Measurements from ENCODE around the gene BTBD9.

BTBD9 gene

DNA sequence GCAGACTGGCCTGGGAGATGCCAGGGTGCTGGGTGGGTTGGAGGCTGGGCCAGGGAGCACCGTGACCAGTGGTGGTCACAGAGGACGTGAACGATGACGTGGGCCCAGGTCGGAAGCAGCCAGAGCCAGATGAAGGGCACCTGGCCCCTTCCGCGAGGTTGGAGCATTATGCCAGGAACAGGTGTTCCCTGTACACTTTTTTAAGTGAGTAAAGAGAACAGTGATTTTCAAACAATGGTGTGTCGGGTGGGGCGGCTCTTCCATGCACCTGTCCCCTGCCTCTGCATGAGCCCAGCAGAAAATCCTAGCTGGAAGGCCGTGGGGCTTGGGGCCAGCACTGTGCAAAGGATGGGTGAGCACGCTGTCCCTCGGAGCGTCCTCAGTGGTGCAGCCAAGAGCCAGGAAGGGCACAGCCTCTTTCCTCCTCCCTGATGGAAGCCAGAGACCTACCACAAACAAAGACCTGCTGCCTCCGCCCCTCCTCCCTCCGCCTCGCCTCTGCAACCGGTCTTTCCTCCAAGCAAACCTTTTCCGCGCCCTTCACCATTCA, 469.7 kb downstream of the BTBD9 start:
- no peak for DNase-seq

DNA sequence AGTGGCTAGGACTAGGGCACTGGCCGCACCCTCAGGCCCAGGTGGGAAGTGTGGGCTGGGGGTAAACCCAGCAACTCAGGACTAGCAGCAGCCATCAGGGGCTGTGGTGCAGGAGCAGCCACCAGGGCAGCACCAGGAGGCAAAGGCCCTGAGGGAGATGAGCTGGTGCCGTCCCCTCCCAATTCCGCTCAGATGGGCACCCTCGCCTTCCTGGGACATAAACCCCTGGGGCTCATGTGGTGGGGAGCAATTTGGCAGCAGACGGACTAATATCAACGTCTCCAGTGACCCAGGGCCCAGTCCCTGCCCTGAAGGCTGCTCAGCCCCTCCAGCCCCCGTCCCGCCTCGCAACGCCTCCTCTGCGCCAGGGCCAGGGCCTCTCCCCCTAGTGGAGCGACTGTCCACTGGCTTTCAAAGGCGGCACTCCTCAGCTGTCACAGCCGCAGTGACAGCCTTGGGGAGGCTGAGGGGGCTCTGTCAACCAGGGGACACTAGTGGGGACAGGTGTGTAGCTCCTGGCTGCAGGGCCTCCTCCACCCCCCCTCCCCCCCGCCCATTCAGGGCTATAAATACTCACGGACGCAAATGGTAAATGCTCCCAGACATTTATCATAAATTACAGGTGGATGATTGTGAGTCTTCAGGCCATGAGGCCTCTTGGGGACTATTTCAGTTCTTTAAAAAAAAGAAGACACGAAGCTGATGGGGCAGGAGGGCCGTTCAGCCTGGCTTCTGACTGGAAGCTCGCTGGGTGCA, 470.3 kb downstream of the BTBD9 start:
- no peak for DNase-seq

DNA sequence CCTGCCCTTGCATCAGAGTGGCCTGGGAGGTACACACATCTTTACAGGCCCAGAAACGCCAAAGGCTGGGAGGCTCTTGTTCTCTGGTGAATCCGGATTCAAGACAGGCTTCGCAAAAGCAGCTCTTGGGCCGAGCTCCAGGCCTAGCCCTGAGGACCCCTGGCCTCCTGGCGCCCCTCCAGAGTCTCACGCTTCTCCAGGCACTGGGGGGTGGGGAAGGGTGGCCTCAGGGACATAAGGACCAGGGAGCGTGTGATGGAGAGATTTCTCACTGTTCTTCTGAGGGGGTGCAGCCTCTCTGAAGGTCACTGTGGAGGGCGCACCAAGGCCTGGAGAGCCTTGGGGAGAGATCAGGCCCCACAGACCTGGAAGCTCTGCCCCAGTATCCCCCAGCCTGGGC, 471.0 kb downstream of the BTBD9 start:
- no peak for DNase-seq

DNA sequence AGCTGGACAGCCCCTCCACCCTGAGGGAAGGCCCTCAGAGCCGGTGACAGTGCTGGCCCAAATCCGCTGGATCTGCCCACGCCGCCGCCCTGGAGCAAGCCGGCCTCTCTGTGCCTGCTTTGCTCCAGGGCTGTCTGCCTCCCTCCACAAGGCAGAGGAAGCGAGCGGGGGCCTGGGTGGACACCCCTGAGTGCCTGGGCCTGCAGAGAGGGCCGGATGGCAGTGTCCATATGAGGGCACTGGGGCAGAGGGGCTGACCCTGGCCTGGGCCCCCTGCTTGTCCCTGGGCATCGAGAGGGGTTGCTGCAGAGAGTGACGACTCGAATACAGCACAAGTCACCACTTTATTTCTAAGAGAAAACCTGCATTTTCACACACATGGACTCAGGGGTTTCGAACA, 471.6 kb downstream of the BTBD9 start:
- no peak for DNase-seq

DNA sequence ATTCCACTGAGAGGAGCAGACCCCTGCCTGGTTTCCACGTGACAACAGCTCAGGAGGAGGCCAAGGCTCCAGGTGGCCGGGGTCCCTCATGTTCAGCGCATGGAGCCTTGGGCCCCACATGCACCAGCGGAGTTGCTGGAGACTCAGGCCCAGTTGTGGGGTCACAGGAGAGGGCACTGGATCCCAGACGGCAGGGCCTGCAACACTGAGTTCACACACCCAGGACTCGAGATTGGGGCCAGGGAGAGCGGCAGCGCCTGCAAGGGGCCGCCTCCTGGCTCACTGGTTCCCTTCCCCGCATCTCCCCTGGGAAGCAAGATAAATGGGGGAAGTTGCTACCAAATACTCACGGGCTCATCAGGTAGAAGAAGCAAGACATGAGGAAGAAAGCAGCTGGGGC, 472.1 kb downstream of the BTBD9 start:
- DNase-seq, result no peak

- no peak for DNase-seq
Measured at GRCh38 chr6:38166411-38167240, 473.1 kb downstream of the BTBD9 start.

- no peak for DNase-seq
Measured at GRCh38 chr6:38164671-38165108, 475.0 kb downstream of the BTBD9 start.

DNA sequence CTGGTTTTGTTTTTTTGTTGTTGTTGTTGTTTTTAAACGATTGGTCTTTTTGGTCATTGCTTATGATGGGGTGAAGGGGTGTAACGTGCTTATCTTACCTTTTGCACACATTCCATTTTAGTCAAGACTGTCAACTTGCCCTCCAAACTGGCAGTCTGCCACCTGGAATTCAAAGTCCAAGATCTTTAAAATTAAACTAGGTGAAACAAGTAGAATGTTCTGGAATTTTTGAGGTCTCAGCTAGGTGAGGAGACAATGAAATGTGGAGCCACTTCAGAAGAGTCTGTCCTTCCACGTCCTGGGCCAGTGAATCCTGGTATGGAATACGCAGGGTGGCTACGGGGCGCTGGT, 475.6 kb downstream of the BTBD9 start:
- DNase-seq, result no peak

DNA sequence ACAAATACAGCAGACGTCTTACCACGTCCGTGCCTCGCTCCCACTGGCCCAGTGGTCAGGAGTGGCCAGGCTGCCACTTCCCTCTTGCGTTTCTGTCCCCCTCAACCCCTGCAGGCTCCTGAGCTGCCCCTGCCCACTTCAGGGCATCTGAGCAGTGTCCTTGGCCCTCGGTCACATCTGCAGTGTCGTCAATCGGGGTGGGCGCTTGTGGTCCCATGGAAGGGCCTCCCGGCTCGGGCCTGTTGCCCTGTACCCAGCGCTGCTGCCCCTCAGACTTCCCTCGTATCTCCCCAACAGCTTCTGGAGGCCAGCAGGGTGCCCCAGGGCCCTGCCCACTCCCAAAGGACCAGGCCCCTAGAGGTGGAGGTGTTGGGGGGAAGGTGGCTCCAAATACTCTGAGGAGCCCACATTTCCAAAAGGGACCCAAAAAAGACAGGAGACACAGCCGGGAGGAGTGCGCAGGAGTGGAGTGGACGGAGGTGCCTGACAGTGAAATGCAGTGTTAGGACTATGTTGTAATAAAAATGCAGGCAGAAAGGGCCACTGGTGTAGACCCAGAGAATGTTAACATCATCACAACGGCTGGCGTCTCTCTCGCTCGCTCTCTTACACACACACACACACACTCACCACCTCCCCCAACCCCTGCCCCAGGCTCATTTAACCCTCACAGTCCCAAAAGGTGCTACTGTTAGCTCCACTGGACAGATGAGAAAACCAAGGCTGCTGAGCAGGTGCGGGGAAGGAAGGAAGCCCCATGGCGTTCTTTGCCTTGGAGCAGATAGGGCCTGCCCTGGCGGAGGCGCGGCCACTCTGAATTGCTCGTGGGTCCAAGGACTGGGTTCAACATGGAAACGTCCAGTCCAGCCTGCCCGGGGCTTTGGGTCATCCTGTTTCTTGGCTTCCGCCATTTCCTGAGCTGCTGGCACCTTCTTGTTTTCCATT, 476.3 kb downstream of the BTBD9 start:
- DNase-seq, result no peak

DNA sequence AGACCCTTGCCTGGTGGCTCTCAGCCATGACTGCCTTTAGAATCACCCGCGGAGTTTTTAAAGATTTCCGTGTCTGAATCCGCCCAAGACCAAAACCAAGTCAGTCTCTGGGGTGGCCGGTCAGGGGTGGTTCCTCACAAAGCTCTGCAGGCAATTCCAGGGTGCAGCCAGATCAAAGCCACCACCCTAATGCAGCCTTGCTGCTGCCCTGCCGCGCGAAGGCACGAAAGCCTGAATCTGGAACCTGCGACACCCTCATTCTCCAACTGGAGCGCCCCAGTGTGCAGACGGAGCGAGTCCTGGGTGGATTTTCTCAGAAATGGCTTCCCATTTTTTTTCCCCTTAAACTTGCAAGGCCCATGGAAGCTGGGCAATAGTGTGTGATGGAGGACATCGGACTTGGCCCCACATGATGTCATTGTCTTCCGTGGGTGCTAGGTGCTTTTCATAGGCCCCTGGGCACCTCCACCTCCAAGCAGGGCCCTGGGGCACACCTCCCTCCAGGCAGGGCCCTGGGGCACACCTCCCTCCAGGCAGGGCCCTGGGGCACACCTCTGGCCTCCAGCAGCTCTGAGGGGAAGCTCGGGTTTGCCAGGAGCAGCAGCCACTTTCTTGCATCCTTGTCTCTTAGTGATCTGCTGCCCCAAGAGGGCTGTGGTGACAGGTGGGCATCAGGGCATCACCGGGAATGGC, 477.1 kb downstream of the BTBD9 start:
- no peak for DNase-seq

- DNase-seq, result no peak
Measured at GRCh38 chr6:38161754-38162492, 477.8 kb downstream of the BTBD9 start.

DNA sequence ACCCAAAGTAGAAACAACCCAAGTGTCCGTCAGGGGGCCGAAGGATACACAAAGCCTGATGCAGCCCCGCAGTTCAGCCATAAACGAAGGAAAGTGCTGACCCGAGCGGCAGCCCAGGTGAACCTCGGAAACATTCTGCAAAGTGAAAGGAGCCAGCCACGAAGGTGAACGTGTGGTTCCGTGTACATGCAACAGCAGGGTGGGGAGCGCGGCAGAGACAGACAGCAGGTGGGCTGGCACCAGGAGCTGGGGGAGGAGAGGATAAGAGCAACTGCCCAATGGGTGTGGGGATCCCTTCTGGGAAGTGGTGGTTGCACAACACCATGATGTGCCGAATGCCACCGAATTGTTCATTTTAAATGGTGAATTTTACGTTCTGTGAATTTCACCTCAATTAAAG, 478.4 kb downstream of the BTBD9 start:
- DNase-seq, result no peak

DNA sequence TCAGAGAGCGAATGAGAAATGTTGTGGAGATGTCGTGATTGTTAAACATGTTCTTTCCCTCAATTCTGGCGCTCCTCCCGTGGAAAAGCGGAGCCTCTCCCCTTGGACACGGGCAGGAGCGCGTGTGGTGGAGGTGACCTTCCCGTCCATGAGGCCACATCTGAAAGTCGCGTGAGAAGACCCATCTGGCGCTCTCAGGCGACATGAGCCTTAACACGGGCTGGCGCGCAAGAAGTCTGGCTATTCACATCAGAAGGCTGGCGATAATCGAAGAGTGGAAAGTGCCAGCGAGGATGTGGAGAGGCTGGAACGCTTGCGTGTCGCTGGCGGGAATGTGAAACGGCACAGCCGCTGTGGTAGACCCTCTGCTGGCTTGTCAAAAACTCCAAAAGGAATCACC, 478.9 kb downstream of the BTBD9 start:
- no peak for DNase-seq

DNA sequence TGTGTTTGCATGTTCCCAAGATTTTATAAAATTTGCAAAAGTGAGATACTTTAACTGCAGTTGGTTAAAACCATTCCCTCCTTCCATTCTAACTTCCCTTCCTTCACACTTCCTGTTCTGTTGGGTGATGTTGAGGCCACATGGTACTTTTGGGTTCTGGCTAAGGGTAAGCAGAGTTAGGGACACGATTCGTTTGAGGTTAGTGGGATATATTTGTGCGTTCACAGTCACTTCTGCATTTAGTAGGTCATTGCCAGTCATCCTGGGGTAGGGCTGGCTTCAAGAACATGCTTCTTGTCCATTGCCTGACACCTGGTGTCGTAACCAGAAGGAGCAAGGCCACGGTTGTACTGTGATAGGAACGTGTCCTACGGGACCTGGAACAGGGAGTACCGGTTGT, 480.1 kb downstream of the BTBD9 start:
- DNase-seq, result no peak

GRCh38 chr6:38158762-38159350, 480.9 kb downstream of the BTBD9 start:
- no peak for DNase-seq

DNA sequence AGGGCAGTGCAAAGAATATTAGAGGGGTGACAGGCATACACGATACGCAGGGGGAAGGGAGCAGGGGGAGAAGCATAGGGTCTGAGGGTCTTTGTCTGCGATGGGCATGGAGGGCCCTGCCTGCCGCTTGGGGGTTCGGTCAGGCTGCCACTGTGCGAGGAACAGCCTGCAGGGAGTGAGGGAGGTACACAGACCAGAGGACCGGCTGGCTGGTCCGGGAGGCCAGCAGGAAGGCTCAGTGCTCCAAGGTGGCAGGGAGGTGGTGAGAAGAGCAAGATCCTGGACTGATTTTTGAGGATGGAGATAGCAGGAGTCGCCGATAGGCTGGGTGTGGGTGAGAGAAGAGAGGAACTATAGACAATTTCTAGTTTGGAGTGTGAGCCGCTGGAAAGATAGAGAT, 481.8 kb downstream of the BTBD9 start:
- no peak for DNase-seq

- no peak for DNase-seq
Measured at GRCh38 chr6:38156818-38157565, 482.7 kb downstream of the BTBD9 start.

GRCh38 chr6:38155621-38156204, 484.0 kb downstream of the BTBD9 start:
- no peak for DNase-seq

DNA sequence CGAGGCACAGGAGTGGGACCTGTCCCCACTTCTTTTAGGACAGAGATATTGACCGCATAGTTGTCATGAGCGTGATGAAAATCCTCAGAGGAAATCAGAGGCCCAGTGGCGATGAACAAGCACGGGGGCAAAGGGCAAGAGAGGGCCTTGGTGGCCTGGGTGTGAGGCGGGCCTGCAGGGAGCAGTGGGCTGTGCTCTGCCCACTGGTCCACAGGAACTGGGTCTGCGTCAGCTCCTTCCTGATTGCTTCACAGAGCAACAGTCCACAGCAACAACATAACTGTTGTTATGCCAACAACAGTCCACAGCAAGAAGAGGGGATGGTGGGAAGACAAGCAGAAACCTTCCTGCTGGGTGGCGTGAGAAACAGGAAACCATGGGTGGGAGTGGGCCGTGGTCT, 484.6 kb downstream of the BTBD9 start:
- DNase-seq, result no peak

DNA sequence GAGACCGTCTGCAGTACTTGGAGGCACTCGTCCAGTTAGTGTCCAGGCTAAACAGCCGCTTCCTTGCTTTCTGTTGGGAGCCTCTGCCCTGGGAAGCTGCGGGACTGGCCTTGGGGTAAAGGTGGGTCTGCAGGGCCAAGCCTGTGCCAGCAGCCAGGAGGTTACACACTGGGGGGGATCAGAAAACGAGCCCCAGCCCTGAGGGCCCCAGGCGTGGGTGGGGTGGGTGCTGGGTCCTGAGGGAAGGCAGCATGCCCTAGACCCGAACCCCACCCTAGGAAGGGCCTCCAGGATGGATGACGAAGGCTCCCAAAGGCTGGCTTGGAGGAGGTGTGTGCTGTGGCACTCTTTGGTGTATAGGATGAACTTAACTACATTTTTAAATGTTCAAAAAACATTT, 485.0 kb downstream of the BTBD9 start:
- no peak for DNase-seq

Data from stimulated activated CD4-positive, alpha-beta T cell treated with anti-CD3 and anti-CD28 coated beads, Interleukin-4, amount 100 ng/mL, for 24 hours (primary cell).